Testis (tissue), 3 donors: ENCODE measurements around the gene ZFP64. TPM values are rescaled to one million over a fixed set of nuclear protein-coding genes. Genes with fewer than 3 reads are reported as not detected.
"Not testable (repeated sequence)": the region's sequence is repeated elsewhere in the genome, so short reads cannot be mapped to it uniquely, and the experiment has no call there.

Experiments
- DNase-seq: peaks from one replicate; pipeline ENCODE4 v3.0.0-alpha.2; 2019
- H3K27ac ChIP-seq, 2 donors: fragments of 200-600 bp; sonication (generic); one replicate each; pipeline ENCODE4 v1.5.1; 2019
- H3K27me3 ChIP-seq: fragments of 200-600 bp; sonication (generic); one replicate; pipeline ENCODE4 v1.5.1; 2019
- H3K36me3 ChIP-seq: fragments of 200-600 bp; sonication (generic); one replicate; pipeline ENCODE4 v1.5.1; 2017; ENCODE audit warnings: low read depth; ENCODE audit errors: missing control alignments
- H3K4me1 ChIP-seq: fragments of 200-600 bp; sonication (generic); one replicate; pipeline ENCODE4 v1.5.1; 2019
- H3K4me3 ChIP-seq, 2 donors: fragments of 200-600 bp; sonication (generic); one replicate each; pipeline ENCODE4 v1.5.1; 2017 to 2019
- H3K9me3 ChIP-seq: fragments of 200-600 bp; sonication (generic); one replicate; pipeline ENCODE4 v1.5.1; 2017
- CTCF ChIP-seq, 3 experiments: fragments of 450-650 bp in 2 of 3; fragments of 200-600 bp in 1 of 3; sonication (generic) in 1 of 3; IDR thresholded peaks; one replicate each; pipeline ENCODE4 v1.5.1; 2016 to 2019; ENCODE audit warnings: antibody characterized with exemption in 3 of 3, mild to moderate bottlenecking in 2 of 3, moderate library complexity in 1 of 3
- POLR2A ChIP-seq: fragments of 450-650 bp; IDR thresholded peaks from one replicate; pipeline ENCODE4 v1.6.1; 2017; ENCODE audit warnings: antibody characterized with exemption, mild to moderate bottlenecking, moderate library complexity
- WGBS, 2 donors: methylation state at CpG; one replicate each; pipeline ENCODE4 v1.1.5; 2018; 5-methylcytosine and 5-hydroxymethylcytosine counted together
- intact Hi-C: fragments of 100-400 bp; cut with DNase I; formaldehyde crosslinking; loops from one replicate; pipeline ENCODE4 v1.15.1; 2023; ENCODE audit warnings: low total_unique reads
- polyA plus RNA-seq: library from polyadenylated mRNA; stranded (reverse); fragments of 350-450 nt; fragmentation: Illumina TruSeq; extraction: RNeasy Lipid Tissue Mini Kit (QIAGEN cat#74804); gene quantifications from one replicate; pipeline ENCODE4 v1.2.3, GENCODE V29; 2014; ENCODE audit warnings: low read depth, low replicate concordance; ENCODE audit not compliant: insufficient read depth
- total RNA-seq, 2 donors: library from RNA; depleted of rRNA; stranded (reverse); fragments of >200 nt; gene quantifications; one replicate each; pipeline ENCODE4 v1.2.3, GENCODE V29; 2016

The ZFP64 gene
- total and polyA plus RNA-seq, 3 donors from 2014 or later: 16.4 to 33.6 (median 24.8) TPM

GRCh38 chr20:52235129-52235528 lies 43.5 kb upstream of the ZFP64 start:
- 96 to 97% methylated on average over 4 of the region's 4 CpGs for WGBS, 2 donors
- Histone ChIP-seq H3K4me1 (no peaks in the 10 kb centered on the region), H3K27ac (no peak overlapping the region), H3K4me3 (no peak overlapping the region), H3K9me3 (no peaks in the 10 kb centered on the region), H3K27me3 (no peaks in the 10 kb centered on the region), H3K36me3 (no peaks in the 10 kb centered on the region)
- DNase-seq: no peak
- TF ChIP-seq CTCF (IDR thresholded peaks at IDR 0.05): no peak
- no peak for TF ChIP-seq POLR2A
- intact Hi-C loops: no loop called here

GRCh38 chr20:52234302-52235045 lies 42.9 kb upstream of the ZFP64 start:
- intact Hi-C loops: no loop called here
- Histone ChIP-seq H3K4me1 (no peaks in the 10 kb centered on the region), H3K27me3 (no peaks in the 10 kb centered on the region), H3K36me3 (no peaks in the 10 kb centered on the region), H3K9me3 (no peaks in the 10 kb centered on the region), H3K4me3 (no peak overlapping the region), H3K27ac (no peak overlapping the region)
- TF ChIP-seq CTCF (IDR thresholded peaks at IDR 0.05) (no peak), POLR2A (no peak)
- WGBS, 2 donors: 83 to 88% methylated on average over 1 of the region's 1 CpG
- no peak for DNase-seq

- TF ChIP-seq CTCF (IDR thresholded peaks at IDR 0.05): no peak
- no peak for TF ChIP-seq POLR2A
Measured at GRCh38 chr20:52231230-52231746, 39.7 kb upstream of the ZFP64 start.

GRCh38 chr20:52230409-52230808 lies 38.8 kb upstream of the ZFP64 start:
- no peak for DNase-seq
- Histone ChIP-seq H3K4me1 (no peaks in the 10 kb centered on the region), H3K4me3 (no peak overlapping the region), H3K27me3 (no peaks in the 10 kb centered on the region), H3K36me3 (no peaks in the 10 kb centered on the region), H3K27ac (no peak overlapping the region), H3K9me3 (no peaks in the 10 kb centered on the region)
- 40 to 49% methylated on average over 3 of the region's 3 CpGs for WGBS, 2 donors
- intact Hi-C loops: no loop called here
- TF ChIP-seq CTCF (IDR thresholded peaks at IDR 0.05) (no peak), POLR2A (no peak)

More at GRCh38 chr20:52231230-52231746, 39.7 kb upstream of the ZFP64 start:
- DNase-seq: no peak
- H3K4me1 ChIP-seq: no peaks in the 10 kb centered on the region
- no peak overlapping the region for H3K4me3 ChIP-seq
- intact Hi-C loops: no loop called here
- no peak overlapping the region for H3K27ac ChIP-seq
- no peaks in the 10 kb centered on the region for H3K9me3 ChIP-seq
- H3K27me3 ChIP-seq: no peaks in the 10 kb centered on the region
- no peaks in the 10 kb centered on the region for H3K36me3 ChIP-seq

- 81 to 82% methylated on average over 1 of the region's 1 CpG for WGBS, 2 donors
- DNase-seq: not testable (repeated sequence)
Measured at GRCh38 chr20:52229346-52229745, 37.8 kb upstream of the ZFP64 start.

More at GRCh38 chr20:52229346-52229745, 37.8 kb upstream of the ZFP64 start:
- H3K27me3 ChIP-seq, H3K36me3 ChIP-seq, H3K27ac ChIP-seq, H3K4me3 ChIP-seq, H3K4me1 ChIP-seq, intact Hi-C loops, H3K9me3 ChIP-seq: not testable (repeated sequence)
